Bronchial epithelial cell (primary cell): ENCODE measurements around the gene SHBG. TPM values are rescaled to one million over a fixed set of nuclear protein-coding genes. Genes with fewer than 3 reads are reported as not detected.

Experiments
- DNase-seq: peaks from one replicate; pipeline ENCODE4 v3.0.0-alpha.2; 2010; ENCODE audit warnings: low read depth
- FAIRE-seq: peaks from 2 replicates; lab custom pipeline; 2011; peaks lifted over from hg19 to GRCh38; lab: Jason Lieb, UNC
- H3K27me3 ChIP-seq: 2 replicates; pipeline ENCODE4 v1.5.1; 2011; ENCODE audit warnings: low read length; ENCODE audit not compliant: control insufficient read depth, insufficient read depth
- H3K36me3 ChIP-seq: 2 replicates; pipeline ENCODE4 v1.5.1; 2011; ENCODE audit warnings: low read length; ENCODE audit not compliant: control insufficient read depth, insufficient read depth
- H3K4me3 ChIP-seq: 2 replicates; pipeline ENCODE4 v1.5.1; 2011; ENCODE audit warnings: mild to moderate bottlenecking, low read depth, low read length, control low read depth
- CTCF ChIP-seq: IDR thresholded peaks from 2 replicates; pipeline ENCODE4 v1.5.1; 2011; ENCODE audit warnings: mild to moderate bottlenecking, moderate library complexity, low read length, control low read depth, inconsistent platforms; ENCODE audit not compliant: insufficient read depth, severe bottlenecking
- total RNA-seq: library from RNA; depleted of rRNA; stranded (reverse); fragments of >200 nt; gene quantifications from 2 replicates; pipeline ENCODE4 v1.2.1, GENCODE V29; 2014

The SHBG gene
- total RNA-seq, 1 donor from 2014 or later: not detected

DNA sequence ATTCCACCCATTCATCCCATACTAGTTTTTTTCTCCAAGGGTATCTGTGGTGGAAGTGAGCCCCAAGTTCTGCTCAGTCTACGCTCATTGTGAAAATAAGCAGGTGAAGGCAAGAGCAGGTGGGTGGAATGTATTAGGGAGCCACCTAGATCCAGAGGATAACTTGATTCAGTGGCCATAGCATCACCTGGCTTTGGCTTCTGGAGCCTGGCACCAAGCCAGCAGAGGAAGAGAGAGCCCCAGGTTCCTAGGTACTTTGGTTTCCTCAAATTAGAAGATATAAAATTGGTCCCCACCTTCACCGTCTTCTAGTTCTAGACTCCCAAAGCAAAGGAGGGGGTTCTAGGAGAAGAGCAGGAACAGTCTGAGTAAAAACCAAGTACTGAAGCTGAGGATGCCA, 19.3 kb upstream of the SHBG start:
- peaks cover 3% of the 10 kb centered on the region for H3K36me3 ChIP-seq
- no peak for FAIRE-seq
- H3K4me3 ChIP-seq: no peak overlapping the region
- no peaks in the 10 kb centered on the region for H3K27me3 ChIP-seq
- TF ChIP-seq CTCF: no peak
- DNase-seq: no peak

- Histone ChIP-seq H3K4me3 (no peak overlapping the region), H3K36me3 (peaks cover 3% of the 10 kb centered on the region), H3K27me3 (no peaks in the 10 kb centered on the region)
- no peak for DNase-seq
- no peak for FAIRE-seq
- TF ChIP-seq CTCF: no peak
Measured at GRCh38 chr17:7611635-7612293, 18.2 kb upstream of the SHBG start.

DNA sequence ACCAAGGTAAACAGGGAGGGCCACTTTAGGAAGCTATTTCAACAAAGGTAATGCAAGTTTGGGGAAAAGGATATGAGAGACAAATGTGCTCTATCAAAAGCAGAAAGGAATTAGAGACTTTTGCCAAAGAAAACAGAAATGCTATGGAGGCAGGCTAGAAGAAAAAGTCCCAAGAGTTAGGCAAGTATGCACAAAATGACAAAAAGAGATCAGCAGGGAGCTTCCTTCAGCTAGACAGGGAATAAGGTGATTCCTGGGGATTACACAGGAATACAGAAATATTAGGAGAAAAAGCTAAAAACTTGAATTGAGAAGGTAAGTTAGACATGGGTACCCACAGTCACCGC, 17.7 kb upstream of the SHBG start:
- no peak for TF ChIP-seq CTCF
- no peak for FAIRE-seq
- Histone ChIP-seq H3K36me3 (peaks cover 3% of the 10 kb centered on the region), H3K4me3 (no peak overlapping the region), H3K27me3 (no peaks in the 10 kb centered on the region)
- DNase-seq: no peak

DNA sequence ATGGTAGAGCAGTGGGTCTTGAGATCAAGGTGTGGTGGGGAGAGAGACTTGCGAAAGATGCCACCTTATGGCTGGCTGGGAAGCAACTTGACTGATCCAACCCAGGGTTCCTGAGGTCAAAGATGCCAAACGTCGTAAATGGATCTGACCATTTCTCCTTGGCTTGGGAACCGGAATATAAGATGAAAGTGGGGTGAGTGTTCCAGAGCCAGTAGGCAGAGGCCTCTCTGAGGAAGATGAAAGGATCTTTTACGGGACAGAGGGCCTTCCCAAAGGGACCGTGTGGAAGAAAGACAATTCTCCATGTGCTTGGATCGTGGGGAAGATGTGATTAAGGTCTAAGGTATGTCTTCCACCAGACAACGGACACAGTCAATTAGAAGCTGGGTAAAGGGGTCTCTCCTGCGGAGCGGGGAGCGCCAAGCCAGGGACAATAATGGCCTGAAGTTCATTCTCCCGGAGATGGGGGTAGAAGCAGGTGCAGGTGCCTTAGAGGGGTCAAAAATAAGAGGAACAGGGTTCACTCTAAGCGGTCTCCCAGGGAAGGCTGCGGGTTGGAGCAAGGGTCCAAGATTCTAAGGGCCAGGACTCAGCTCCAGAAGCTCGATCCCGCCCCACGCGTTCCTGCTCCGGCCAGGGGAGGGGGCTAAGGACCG, 16.0 kb upstream of the SHBG start:
- DNase-seq: peak; percentile 41
- peak; percentile 1 for TF ChIP-seq CTCF
- peaks cover 3% of the 10 kb centered on the region for H3K36me3 ChIP-seq
- FAIRE-seq: no peak
- peak overlapping the region; percentile 91 for H3K4me3 ChIP-seq
- H3K27me3 ChIP-seq: no peaks in the 10 kb centered on the region

DNA sequence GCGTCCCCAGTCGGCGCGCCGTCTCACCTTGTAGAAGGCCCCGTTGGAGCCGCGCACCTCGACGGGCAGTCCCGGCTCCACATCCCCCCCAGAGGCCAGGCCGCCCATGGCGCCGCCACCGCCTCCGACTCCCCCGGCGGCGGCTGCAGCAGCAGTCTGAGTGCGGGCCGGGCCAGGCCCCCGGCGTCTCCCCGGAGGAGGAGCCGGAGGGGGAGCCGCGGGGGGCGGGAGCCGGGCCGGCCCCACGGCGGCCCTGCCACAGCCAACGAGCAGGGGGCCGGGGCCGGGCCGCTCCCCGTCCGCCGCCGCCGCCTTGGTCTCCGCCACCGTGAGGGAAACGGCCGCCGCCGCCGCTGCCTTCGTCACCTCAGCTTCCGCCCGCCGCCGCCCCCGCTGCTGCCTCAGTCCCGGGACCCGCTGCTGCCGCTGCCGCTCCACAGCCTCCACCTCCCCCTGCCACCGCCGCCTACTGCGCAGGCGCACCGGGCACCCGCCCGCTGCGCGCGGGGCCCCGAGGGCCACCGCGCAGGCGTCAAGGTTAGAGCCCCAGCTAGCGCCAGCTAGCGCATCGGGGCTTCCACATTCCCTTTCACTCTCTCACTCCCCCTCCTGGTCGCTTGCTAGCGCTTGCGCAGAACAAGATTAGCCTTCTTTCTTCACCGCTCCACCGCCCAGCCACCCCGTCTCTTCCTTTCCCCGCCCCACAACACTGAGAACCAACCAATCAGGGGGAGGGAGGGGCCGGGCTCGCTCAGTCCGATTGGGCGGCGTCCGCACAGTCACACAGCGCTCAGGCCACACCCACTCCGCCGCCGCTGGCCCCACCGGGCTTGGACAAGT, 15.3 kb upstream of the SHBG start, which contains the start of gene FXR2:
Gene FXR2, minus strand, starts transcription at position 473 of the 840 bp plus-strand sequence. Its CDS starts 365 bp downstream, at position 108.
- peak within 1 kb of the TSS; percentile 91 for H3K4me3 ChIP-seq
- DNase-seq: peak; percentile 98
- peak; percentile 89 for TF ChIP-seq CTCF
- FAIRE-seq: peak; percentile 68
- H3K36me3 ChIP-seq: peaks cover 1% of the 10 kb centered on the region
- no peaks in the 10 kb centered on the region for H3K27me3 ChIP-seq
